ENCODE data around the gene MYOM1. TPM values are rescaled to one million over a fixed set of nuclear protein-coding genes. Genes with fewer than 3 reads are reported as not detected.
A peak's percentile ranks its signal among the peaks of the same experiment; 100 is the strongest.

MYOM1 gene
- total and polyA plus RNA-seq, 2 donors from 2014 or later: 2.1 to 6.8 TPM

GRCh38 chr18:3266062-3266608 is 46.4 kb upstream of the MYOM1 start:
- peak overlapping the region in 2 of 3 donors; percentile 7 to 10 for H3K4me3 ChIP-seq (ENCODE audit: low read length in 3 of 3)
- H3K27ac ChIP-seq (ENCODE audit: low read depth in 2 of 2, low read length in 2 of 2): peak overlapping the region in 1 of 2 donors; percentile 29
- no peak overlapping the region for H3K9ac ChIP-seq (ENCODE audit: low read length in 3 of 3)
- DNase-seq (no peak), FAIRE-seq (no peak)
- peaks cover 0 to 53% (median 38%) of the 10 kb centered on the region in 3 donors for H3K4me1 ChIP-seq (ENCODE audit: control insufficient read depth in 2 of 3, insufficient read depth in 2 of 3, low read depth in 1 of 3, low read length in 3 of 3)
- H3K27me3 ChIP-seq (ENCODE audit: control insufficient read depth, insufficient read depth, low read length): no peaks in the 10 kb centered on the region
- TF ChIP-seq CTCF (IDR thresholded peaks at IDR 0.05; ENCODE audit: borderline replicate concordance, extremely low read depth, insufficient read depth): no peak
- no peaks in the 10 kb centered on the region for H3K36me3 ChIP-seq (ENCODE audit: control insufficient read depth in 2 of 3, insufficient read depth in 3 of 3, low read length in 3 of 3)
- no peaks in the 10 kb centered on the region for H3K9me3 ChIP-seq (ENCODE audit: control insufficient read depth in 2 of 3, insufficient read depth in 1 of 3, low read length in 3 of 3)
- intact Hi-C loops (cut with DNase I): no loop called here

GRCh38 chr18:3265564-3266033 is 45.8 kb upstream of the MYOM1 start:
- no peaks in the 10 kb centered on the region for H3K9me3 ChIP-seq (ENCODE audit: control insufficient read depth in 2 of 3, insufficient read depth in 1 of 3, low read length in 3 of 3)
- peak in 1 of 5 donors; percentile 34 for DNase-seq
- no peak for FAIRE-seq
- intact Hi-C loops (cut with DNase I): no loop called here
- H3K36me3 ChIP-seq (ENCODE audit: control insufficient read depth in 2 of 3, insufficient read depth in 3 of 3, low read length in 3 of 3): no peaks in the 10 kb centered on the region
- no peak for TF ChIP-seq CTCF (IDR thresholded peaks at IDR 0.05; ENCODE audit: borderline replicate concordance, extremely low read depth, insufficient read depth)
- peak overlapping the region in 1 of 2 donors; percentile 5 for H3K27ac ChIP-seq (ENCODE audit: low read depth in 2 of 2, low read length in 2 of 2)
- H3K27me3 ChIP-seq (ENCODE audit: control insufficient read depth, insufficient read depth, low read length): no peaks in the 10 kb centered on the region
- H3K9ac ChIP-seq (ENCODE audit: low read length in 3 of 3): no peak overlapping the region
- H3K4me3 ChIP-seq (ENCODE audit: low read length in 3 of 3): peak overlapping the region in 2 of 3 donors; percentile 7 to 10
- H3K4me1 ChIP-seq (ENCODE audit: control insufficient read depth in 2 of 3, insufficient read depth in 2 of 3, low read depth in 1 of 3, low read length in 3 of 3): peaks cover 0 to 54% (median 38%) of the 10 kb centered on the region in 3 donors

- H3K9ac ChIP-seq (ENCODE audit: low read length in 3 of 3): no peak overlapping the region
- TF ChIP-seq CTCF (IDR thresholded peaks at IDR 0.05; ENCODE audit: borderline replicate concordance, extremely low read depth, insufficient read depth): no peak
- H3K9me3 ChIP-seq (ENCODE audit: control insufficient read depth in 2 of 3, insufficient read depth in 1 of 3, low read length in 3 of 3): no peaks in the 10 kb centered on the region
- no peak overlapping the region for H3K27ac ChIP-seq (ENCODE audit: low read depth in 2 of 2, low read length in 2 of 2)
- intact Hi-C loops (cut with DNase I): no loop called here
- H3K4me3 ChIP-seq (ENCODE audit: low read length in 3 of 3): peak overlapping the region in 2 of 3 donors; percentile 24 to 85
- DNase-seq: no peak
- no peaks in the 10 kb centered on the region for H3K36me3 ChIP-seq (ENCODE audit: control insufficient read depth in 2 of 3, insufficient read depth in 3 of 3, low read length in 3 of 3)
- H3K4me1 ChIP-seq (ENCODE audit: control insufficient read depth in 2 of 3, insufficient read depth in 2 of 3, low read depth in 1 of 3, low read length in 3 of 3): peaks cover 0 to 48% (median 33%) of the 10 kb centered on the region in 3 donors
- no peaks in the 10 kb centered on the region for H3K27me3 ChIP-seq (ENCODE audit: control insufficient read depth, insufficient read depth, low read length)
- FAIRE-seq: no peak
Observed at GRCh38 chr18:3264362-3264761, 44.6 kb upstream of the MYOM1 start.

All from kidney (tissue), 14 donors.